ENCODE data around the gene RAB23. TPM values are rescaled to one million over a fixed set of nuclear protein-coding genes. Genes with fewer than 3 reads are reported as not detected.
A peak's percentile ranks its signal among the peaks of the same experiment; 100 is the strongest.

RAB23 gene
- total and polyA plus RNA-seq, 9 of the 15 experiments (the other 6 are each of a cell fraction or from before 2014, with no cell fraction given): 3.4 to 18.0 (median 9.4) TPM

- TF ChIP-seq ZMIZ1 (IDR thresholded peaks at IDR 0.05; ENCODE audit: low read depth in 2 of 2, low read length in 2 of 2) (no peak), C11orf30 (IDR thresholded peaks at IDR 0.05; ENCODE audit: low read depth) (no peak), PCBP2 (IDR thresholded peaks at IDR 0.05; ENCODE audit: low read depth, low read length, poor library complexity, severe bottlenecking) (no peak)
Observed at GRCh38 chr6:57222743-57223077, 603 bp upstream of the RAB23 start (continued).

GRCh38 chr6:57221191-57221935 is 744 bp downstream of the RAB23 start:
- intact Hi-C loops (cut with micrococcal nuclease) (loop anchor here (2.0 kb wide), 1 partner anchor 49 kb away; the partner anchor contains the start of gene BAG2), in situ Hi-C loops (cut with MboI) (no loop called here)
- POLR2A ChIA-PET: interaction anchor here (0.6 to 1.4 kb wide), 11 partner anchors 9 to 329 kb away, joined by 3 to 8 read pairs (median 3); partner anchors contain the start of genes BAG2 and KIAA1586
- Histone ChIP-seq H3K27ac (ENCODE audit: extremely low read depth, low read depth, low read length) (peak overlapping the region; percentile 84), H3K36me3 (ENCODE audit: control insufficient read depth, insufficient read depth, low read length) (no peaks in the 10 kb centered on the region), H3K9me1 (ENCODE audit: control insufficient read depth, insufficient read depth, low read length) (no peaks in the 10 kb centered on the region), H3K27me3 (ENCODE audit: control insufficient read depth in 2 of 2, insufficient read depth in 2 of 2, low read length in 2 of 2) (no peaks in the 10 kb centered on the region), H3K4me1 (replicated peaks in 1 of 2; ENCODE audit: control insufficient read depth in 2 of 2, insufficient read depth in 2 of 2, low read length in 2 of 2) (peaks cover 4 to 13% of the 10 kb centered on the region in 2 experiments), H3K4me3 (peak overlapping the region; percentile 89), H2AFZ (ENCODE audit: low read depth, low read length) (peak overlapping the region; percentile 98), H3K9me3 (replicated peaks; ENCODE audit: control insufficient read depth, insufficient read depth, low read depth, low read length) (no peaks in the 10 kb centered on the region), H4K20me1 (replicated peaks; ENCODE audit: control insufficient read depth, insufficient read depth, low read length) (no peaks in the 10 kb centered on the region), H3K4me2 (ENCODE audit: insufficient read depth, low read length) (peak overlapping the region; percentile 97), H3K9ac (ENCODE audit: insufficient read depth in 1 of 2, low read depth in 2 of 2, low read length in 2 of 2) (peak overlapping the region; percentile 77 to 94), H3K79me2 (ENCODE audit: control insufficient read depth, insufficient read depth, low read length) (peaks cover 58% of the 10 kb centered on the region)
- CTCF ChIA-PET (ENCODE audit: low intra/inter-chr PET ratio): no interaction called here
- BruUV-seq (replicated peaks): no TSS peak
- FAIRE-seq (peak; percentile 71), DNase-seq (ENCODE audit: extremely low read depth in 1 of 4, low spot score in 3 of 4) (peak; percentile 71 to 85 (median 74)), ATAC-seq (peak; percentile 75)
- WGBS (ENCODE audit: insufficient coverage, low coverage, missing lambda C conversion rate): under 1% methylated on average over 24 of the region's 38 CpGs
- TF ChIP-seq ARID1B (IDR thresholded peaks at IDR 0.05) (peak; percentile 20; the same call in 1 of the 2 replicates), FOXP1 (CRISPR knock-in tag; IDR thresholded peaks at IDR 0.05) (0 out of 2 replicates have a peak, but pooled peaks have one; percentile 36), KLF13 (tag; IDR thresholded peaks at IDR 0.05; ENCODE audit: borderline replicate concordance, low read depth) (peak; percentile 51; the same call in 1 of the 2 replicates), MTF1 (CRISPR knock-in tag; IDR thresholded peaks at IDR 0.05; ENCODE audit: borderline replicate concordance) (0 out of 2 replicates have a peak, but pooled peaks have one; percentile 15), SMARCC2 (IDR thresholded peaks at IDR 0.05; ENCODE audit: low read depth) (peak; percentile 14; the same call in 1 of the 2 replicates), SUPT5H (IDR thresholded peaks at IDR 0.05) (peak; percentile 9), MBD2 (IDR thresholded peaks at IDR 0.05; ENCODE audit: borderline replicate concordance, low read depth) (0 out of 2 replicates have a peak, but pooled peaks have one; percentile 11), CREB3L1 (IDR thresholded peaks at IDR 0.05; ENCODE audit: borderline replicate concordance, low read depth) (0 out of 2 replicates have a peak, but pooled peaks have one; percentile 10), POLR2B (IDR thresholded peaks at IDR 0.05; ENCODE audit: low read depth, partially characterized antibody) (peak; percentile 24)

Measured in K562 (cell line).